ENCODE results near the gene MSH2. TPM values are rescaled to one million over a fixed set of nuclear protein-coding genes. Genes with fewer than 3 reads are reported as not detected.

MSH2 gene
- total RNA-seq, 1 experiment from 2014 or later = 53.8 TPM

- no peak for DNase-seq (ENCODE audit: low read depth)
These were observed 105.1 kb downstream of the MSH2 start for GRCh38 chr2:47508080-47508479.

DNA sequence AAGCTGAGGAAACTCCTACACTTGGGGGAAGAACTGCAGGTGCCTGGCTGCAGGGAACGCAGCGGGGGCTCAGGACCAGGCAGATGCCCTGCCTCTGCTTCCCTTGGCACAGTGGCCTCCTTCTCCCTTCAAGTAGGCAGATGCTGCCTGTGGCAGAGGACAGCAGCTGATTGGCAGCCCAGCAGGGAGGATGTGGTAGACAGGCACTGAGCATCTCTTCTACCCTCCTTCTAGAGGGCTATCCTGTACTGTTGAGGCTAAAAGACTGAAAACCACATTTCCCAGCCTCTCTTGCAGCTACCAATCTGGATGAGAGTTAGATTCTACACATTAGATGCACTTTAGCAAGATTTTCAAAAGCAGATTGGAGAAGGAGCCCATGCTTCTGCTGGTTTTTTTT, 105.7 kb downstream of the MSH2 start:
- DNase-seq (ENCODE audit: low read depth) = no peak

DNA sequence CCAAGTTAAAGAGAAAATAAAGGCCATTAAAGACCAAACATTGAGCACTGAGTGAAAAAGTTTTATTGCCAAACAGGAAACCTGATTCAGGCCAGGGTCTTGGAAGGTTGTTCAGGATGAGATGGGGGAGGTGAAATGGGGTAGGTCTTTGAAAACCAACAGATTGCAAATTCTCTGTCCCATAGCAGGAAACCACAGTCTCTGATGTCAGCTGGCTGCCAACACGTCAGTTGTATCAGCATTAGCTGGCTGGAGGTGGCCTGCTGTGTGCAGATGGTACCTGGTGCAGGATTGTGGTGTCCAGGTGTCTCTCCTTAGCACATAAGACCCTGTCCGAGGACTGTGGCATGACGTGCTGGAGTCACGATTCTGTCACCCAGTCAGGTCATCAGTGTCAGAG, 106.3 kb downstream of the MSH2 start:
- DNase-seq (ENCODE audit: low read depth) = no peak

GRCh38 chr2:47509821-47510385, 106.9 kb downstream of the MSH2 start:
- no peak for DNase-seq (ENCODE audit: low read depth)

- DNase-seq (ENCODE audit: low read depth) = no peak
These were observed 107.8 kb downstream of the MSH2 start for GRCh38 chr2:47510745-47511144.

DNA sequence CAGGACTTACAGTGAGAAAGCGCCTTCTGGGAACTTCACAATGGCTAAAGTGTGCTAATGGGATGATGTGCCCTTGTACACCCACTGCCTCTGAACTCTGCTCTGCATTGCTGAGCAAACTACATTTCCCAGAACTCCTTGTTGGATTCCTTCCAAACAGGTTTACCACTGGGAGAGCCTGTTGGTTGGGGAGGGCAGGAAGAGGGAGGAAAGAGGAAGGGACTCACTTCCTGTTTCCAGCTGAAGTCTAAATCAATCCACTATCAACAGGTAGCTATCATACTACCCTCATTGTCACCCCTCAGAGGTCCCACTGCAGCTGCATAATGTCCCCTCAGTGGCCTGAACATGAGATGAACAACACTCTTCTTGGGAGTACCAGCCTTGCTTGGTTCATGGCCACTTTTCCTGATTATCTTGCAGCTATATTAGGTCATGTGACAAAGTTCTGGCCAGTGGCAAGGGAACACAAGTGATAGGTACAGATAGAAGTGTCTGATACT, 109.7 kb downstream of the MSH2 start:
- peak; percentile 23 for DNase-seq (ENCODE audit: low read depth)

DNA sequence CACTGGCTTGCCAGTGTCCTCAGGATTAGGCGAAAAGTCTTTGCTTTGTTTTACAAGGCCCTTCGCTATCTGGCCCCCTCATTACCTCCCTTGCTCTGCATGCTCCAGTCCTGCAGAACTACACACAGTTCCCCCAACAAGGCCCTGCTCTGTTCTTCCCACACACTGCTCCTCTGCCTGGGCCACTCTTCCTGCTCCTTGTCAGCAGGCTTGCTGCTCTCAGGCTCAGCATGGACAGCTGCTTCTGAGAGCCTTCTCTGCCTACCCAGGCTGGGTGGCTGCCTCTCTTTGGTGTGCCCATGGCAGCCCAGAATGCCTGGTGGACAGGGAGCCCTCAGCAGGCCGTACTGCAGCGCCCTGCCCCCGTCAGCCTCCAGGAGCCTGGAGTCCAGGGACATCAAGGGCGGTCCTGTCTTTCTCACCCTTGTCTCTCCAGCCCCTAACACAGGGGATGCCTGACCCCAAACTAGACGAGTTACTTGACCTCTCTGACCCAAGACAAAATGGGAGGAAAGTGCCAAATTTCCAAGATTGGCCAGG, 111.1 kb downstream of the MSH2 start:
- DNase-seq (ENCODE audit: low read depth) = no peak

DNA sequence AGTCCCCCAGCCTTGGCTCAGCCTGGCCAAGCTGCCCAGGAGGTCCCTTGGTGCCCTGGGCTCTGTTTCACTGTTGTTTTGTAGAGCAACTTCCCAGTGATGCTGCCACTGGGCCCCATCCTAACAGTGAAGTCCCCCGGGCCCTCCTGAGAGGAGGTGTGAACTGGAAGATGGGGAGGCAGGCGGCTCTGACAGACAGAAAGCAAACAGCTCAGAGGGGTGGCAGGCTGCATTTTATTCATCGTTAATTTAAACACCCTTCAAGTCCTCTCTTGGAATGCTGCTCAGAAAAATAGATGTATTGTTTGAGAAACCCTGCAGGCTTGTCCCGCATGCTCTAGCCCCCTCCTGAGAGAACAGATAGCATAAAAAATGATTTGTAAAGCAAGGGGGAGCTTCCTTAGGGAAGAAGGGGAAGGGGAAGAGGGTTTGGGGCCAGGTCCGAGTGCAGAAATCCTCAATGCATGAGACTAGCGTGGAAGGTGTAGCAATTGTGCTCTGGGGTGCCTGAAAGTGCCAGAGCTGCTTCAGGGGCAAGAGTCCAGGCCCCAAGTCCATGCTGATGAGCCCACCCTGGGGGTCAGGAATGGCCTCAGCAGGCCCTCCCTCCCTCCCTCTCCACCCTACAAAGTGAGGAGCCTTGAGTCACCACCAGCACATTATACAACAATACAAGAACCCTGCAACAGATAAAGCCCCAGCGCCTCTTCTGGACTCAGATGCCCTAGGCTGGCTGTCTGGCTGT, 113.6 kb downstream of the MSH2 start:
- no peak for DNase-seq (ENCODE audit: low read depth)

GRCh38 chr2:47518497-47519146, 115.7 kb downstream of the MSH2 start:
- no peak for DNase-seq (ENCODE audit: low read depth)

GRCh38 chr2:47519147-47519537, 116.2 kb downstream of the MSH2 start:
- DNase-seq (ENCODE audit: low read depth) = no peak

DNA sequence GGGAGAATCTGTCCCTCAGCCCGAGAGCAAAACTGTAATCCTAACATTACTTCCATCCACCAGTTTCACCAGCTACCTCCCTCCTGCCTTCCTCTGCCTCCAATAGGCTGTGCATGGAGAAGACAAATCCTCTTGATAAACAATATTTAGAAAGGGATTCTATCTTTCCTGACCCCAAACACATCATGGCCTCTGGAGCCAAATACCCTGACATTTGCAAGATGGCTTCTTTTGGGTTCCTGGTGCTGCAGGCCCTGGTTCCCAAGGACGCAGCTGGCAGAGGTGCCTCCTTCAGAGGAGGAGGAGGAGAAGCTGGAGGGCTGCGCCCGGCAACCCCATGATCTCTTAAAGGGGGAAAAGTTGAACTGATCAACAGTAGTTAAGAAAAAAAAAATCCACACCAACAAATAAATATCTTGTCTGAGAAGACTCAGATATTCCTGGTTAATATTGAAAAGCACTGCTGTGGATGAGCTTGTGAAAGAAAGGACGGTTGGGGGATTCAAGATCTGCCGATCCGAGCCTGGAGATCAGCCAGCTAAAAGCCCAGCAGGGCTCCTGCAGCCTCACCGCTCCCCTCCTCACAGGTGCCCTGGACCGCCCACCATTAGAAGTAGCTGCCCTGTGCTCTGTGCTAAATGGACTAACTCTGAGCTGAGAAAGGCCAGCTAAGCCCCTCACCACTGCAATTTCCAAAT, 116.8 kb downstream of the MSH2 start:
- DNase-seq (ENCODE audit: low read depth) = no peak

DNA sequence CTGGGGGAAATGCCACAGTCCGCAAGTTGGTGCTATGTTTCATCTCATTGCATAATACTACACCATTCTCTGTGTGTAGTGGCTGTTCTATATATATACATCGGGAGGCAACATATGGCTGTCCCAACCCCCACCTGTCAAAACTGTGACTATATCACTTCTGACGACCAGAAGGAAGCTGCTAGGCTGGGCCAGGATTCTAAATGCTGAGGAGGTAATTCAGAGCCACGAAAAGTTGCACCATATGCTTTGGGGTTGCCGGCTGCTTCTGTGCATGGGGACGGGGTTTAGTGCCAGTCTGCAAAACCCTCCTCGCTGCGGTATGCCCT, 117.3 kb downstream of the MSH2 start:
- no peak for DNase-seq (ENCODE audit: low read depth)

DNA sequence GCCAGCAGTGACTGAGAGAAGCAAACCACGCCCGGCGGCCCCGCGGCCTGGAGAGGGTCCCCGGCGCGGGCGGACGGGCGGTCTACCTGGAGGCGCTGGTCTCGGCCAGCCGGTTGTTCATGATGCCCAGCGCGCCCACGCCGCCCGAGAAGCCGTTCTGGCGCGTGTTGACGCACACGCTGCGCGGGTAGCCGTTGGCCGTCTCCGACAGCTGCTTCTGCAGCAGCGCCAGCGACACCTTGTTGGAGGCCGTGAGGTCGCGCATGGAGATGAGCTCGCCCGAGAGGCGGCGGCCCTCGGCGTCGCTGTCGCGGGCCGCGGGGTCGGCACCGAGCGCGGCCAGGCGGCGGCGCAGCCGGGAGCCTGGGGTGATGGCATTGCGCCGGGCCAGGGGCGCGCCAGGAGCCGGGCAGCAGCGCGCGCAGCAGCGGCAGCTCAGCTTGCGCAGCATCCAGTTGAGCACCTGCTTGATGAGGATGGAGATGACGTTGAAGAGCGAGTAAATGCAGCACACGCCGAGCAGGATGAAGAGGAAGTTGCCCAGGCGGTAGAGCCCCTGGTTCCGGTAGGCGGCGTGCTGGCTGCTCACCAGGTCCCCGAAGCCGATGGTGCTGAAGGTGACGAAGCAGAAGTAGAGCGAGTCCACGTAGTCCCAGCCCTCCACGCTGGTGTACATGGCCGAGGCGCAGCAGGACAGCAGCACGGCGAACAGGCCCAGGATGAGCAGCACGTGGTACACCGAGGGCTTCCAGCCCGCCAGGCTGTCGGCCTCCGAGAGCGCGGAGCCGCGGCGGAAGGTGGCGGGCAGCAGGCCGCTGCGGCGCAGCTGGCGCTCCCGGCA, 118.1 kb downstream of the MSH2 start:
- peak; percentile 36 for DNase-seq (ENCODE audit: low read depth)

- DNase-seq (ENCODE audit: low read depth) = no peak
These were observed 118.8 kb downstream of the MSH2 start for GRCh38 chr2:47521666-47522285.

DNA sequence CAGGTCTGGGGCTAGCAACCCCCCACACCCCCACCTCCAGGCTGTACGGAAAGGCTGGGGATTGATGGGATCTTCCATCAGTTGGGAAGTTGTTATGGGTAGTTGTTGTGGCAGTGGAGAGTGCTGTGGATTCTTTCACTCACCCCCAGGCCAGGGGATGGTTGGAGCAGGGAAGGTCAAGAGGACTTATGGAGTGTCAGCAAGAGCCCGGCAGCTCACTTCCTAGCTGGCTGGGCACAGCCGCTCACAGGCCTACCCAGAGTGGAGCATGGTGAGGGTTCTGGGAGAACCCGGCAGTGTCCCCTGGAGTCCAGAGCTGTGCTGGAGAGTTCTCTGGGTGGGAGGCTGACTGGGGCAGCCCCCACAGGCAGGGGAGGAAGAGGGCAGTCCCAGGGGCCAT, 122.2 kb downstream of the MSH2 start:
- DNase-seq (ENCODE audit: low read depth) = no peak

DNA sequence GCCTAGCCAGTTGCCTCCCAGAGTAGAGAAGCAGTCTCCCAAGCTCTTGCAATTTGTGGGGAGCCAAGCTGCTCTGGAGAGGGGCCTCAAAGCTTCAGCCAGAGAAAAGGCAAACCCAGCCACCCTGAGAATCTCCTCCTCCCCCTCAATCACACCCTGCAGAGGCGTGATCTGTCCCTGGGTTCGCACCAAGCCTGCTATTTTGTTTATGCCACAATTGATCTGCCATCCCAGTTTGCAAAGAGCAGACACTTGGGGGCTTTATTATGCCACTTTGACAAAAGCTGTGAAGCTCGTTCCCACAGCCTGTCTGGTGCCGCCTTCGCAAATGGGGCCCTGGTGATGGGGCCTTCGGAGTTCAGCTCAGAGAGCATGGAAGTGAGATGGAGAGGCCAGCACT, 125.5 kb downstream of the MSH2 start:
- DNase-seq (ENCODE audit: low read depth) = no peak

DNA sequence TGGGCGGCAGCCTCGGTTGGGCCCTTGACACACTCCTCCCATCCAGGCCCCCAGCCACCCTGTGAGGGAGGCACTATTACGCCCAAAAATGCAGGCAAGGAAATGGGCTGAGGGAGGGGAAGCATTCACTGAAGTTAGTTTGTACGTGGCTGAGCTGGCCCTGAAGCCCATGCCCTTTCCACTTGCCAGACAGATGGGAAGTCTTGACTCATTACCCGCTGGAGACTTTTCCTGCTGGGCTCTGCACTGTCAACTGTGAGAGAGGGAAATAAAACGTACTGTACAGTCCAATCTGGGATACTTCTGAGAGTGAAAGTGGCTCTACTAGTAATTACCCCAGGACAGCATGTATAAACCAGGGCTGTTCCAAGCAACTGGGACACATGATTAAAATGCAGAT, 125.9 kb downstream of the MSH2 start:
- DNase-seq (ENCODE audit: low read depth) = peak; percentile 35

- DNase-seq (ENCODE audit: low read depth) = no peak
These were observed 127.3 kb downstream of the MSH2 start for GRCh38 chr2:47530105-47530760.

GRCh38 chr2:47531378-47532042, 128.6 kb downstream of the MSH2 start:
- no peak for DNase-seq (ENCODE audit: low read depth)
